Occipital lobe (tissue), 2 donors: Measurements from ENCODE around the gene CADM4. TPM values are rescaled to one million over a fixed set of nuclear protein-coding genes. Genes with fewer than 3 reads are reported as not detected.

Experiments
- DNase-seq: peaks from one replicate; lab custom pipeline; 2025; lab: John Stamatoyannopoulos, UW
- total RNA-seq: library from RNA; depleted of rRNA; stranded (reverse); fragments of >200 nt; gene quantifications from one replicate; pipeline ENCODE4 v1.2.3, GENCODE V29; 2014

The CADM4 gene
- total RNA-seq, 1 donor from 2014 or later: 98.4 TPM

DNA sequence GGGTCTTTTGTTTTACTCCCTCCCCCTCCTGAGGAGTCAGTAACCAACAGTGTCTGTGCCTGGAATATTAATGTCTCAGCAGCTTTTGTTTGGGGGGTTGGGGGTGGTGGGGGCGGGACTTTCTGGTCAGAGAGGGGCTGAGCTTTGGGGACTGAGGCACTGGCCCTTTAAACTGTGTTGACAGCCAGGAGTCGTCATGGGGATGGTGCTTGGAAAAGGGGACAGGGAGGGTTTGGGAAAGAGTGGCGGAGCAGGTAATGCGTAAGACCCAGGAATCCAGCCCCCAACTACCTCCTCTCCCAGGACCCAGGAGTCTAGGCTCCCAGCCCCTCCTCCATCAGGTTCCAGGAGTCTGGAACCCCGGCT, 5.2 kb downstream of the CADM4 start:
- DNase-seq: peak; percentile 25

DNA sequence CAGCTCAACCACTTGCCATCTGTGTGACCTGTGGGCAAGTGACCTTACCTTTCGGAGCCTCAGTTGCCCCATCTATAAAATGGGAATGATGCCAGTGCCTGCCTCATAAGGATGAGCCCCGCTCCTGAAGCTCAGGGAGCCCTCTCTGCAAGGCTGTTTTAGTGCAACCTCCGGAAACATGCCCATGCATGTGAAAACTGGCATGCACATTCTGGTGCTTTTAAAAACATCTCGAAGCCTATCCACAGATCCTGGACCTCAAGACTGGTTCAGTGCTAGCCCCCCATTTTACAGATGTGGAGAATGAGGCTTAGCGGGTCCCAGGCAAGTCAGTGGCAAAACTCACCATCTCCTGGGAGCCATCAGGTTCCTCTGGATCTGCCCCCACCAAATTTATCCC, 5.6 kb downstream of the CADM4 start:
- DNase-seq: no peak

DNA sequence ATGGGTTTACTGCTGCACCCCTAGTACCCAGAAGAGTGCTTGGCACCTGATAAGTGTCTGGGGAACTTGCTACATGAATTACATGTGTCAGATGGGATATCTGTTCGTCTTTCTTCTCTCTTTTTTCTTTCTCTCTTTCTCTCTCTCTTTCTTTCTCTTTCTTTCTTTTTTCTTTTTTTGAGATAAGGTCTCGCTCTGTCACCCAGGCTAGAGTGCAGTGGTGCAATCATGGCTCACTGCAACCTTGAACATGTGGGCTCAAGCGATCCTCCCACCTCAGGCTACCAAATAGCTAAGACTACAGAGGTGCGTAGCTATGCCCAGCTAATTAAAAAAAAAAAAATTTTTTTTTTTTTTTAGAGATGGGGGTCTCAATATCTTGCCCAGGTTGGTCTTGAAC, 6.1 kb downstream of the CADM4 start:
- DNase-seq: no peak

DNA sequence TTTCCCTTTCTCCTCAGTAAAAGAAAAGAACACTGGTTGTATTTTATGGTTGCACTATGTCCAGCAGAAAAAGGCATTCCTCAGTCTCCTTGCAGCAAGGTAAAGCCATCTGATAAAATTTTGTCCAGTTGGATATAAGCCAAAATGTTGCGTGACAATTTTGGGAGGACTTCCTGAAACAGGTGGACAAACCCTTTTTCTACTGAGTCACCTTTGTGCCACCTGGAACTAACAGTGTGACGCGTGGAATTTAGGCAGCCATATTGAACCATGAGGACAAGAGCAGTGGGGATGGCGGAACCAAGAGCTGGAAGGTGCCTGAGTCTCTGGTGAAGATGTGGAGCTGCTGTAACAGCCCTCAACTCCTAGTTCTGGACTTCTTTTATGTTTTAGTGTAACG, 8.2 kb downstream of the CADM4 start:
- no peak for DNase-seq

DNA sequence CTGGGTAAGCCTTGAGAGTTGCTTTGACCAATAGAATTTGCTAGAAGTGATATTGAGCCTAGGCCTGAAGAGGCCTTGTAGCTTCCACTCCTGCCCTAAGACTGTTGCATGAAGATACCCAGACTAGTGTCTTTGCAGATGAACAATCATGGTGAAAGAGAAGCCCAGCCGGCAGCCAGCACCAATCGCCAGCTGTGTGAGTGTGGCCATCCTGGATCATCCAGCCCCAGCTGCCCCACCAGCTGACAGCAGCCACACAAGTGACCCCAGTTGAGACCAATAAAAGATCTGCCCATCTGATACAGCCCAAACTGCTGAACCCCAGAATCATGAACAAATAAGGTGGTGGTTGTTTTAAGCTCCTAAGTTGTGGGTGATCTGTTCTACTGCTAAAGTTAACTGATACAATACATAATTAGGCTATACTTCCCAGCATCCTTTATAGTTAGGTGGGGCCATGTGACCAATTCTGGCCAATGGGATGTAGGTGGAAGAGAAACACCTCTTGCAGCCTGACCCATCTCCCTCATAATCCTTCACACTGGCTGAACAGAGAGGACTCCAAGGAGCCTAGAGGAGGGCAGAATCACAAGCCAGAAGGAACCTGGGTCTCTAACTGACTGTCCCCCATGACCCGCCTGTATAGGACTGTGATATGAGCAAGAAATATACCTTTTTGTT, 10.9 kb downstream of the CADM4 start:
- no peak for DNase-seq

DNA sequence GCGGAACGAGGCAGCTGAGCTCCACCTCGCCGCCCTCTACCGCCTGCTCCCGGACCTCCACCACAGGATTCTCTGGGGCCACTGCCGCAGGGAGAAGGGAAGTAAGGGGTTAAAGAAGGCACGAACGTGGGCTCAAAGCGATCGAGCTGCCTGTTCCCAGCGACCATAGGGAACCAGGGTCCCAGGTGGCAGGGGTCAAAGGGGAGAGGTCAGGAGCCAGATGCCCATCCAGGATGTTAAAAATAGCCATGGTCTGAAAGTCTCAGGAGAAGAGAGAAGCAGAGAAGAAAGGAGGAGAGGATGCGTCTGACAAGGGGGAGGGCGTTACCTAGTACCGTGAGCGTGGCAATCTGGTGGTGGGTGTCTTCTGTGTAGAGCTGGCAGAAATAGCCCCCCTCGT, 12.8 kb downstream of the CADM4 start:
- no peak for DNase-seq

DNA sequence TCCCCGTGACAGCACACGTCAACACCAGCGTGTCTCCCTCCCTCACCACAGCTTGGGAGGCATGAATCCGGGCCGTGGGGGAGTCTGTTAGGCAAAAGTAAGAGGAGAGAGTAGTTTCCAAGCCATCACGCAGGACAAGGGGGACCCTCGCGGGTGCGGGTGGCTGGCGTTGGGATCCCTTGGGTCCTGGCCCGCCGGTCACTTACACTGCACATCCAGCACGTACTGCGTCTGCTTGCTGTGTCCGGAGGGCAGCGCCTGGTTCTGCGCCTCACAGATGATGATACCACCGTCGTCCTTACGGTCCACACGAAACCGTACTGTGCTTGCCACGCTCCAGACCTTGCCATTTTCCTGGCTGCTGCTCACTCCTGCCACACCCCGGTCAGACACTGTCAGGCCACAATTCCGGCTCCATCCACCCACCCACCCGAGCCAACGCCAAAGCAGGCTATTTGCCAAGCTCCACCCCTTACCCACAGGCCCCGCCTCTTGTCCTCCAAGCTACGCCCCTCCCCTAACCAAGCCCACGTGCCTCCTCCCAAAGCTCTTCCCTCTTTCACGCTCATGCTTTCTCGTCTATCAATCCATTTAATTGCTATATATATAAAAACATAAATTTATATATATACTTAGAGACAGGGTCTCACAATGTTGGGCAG, 13.6 kb downstream of the CADM4 start:
- DNase-seq: no peak

DNA sequence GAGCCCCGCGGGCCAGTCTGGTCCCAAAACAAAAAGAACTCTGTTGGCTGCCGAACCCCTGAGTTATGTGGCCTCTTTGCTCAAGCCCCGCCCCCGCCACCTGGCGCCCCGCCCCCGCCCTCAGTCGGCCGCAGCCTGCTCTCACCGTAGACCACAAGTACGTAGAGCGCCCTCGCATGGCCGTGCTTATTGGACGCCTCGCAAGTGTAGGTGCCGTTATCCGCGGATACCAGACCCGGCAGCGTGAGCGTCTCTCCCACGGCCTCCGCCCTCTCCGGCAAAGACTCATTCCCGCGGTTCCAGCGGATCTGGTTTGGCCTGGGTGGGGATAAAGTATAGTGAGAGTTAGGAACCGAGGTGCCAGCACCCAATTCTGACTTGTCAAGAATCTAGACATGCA, 14.7 kb downstream of the CADM4 start:
- DNase-seq: peak; percentile 21

DNA sequence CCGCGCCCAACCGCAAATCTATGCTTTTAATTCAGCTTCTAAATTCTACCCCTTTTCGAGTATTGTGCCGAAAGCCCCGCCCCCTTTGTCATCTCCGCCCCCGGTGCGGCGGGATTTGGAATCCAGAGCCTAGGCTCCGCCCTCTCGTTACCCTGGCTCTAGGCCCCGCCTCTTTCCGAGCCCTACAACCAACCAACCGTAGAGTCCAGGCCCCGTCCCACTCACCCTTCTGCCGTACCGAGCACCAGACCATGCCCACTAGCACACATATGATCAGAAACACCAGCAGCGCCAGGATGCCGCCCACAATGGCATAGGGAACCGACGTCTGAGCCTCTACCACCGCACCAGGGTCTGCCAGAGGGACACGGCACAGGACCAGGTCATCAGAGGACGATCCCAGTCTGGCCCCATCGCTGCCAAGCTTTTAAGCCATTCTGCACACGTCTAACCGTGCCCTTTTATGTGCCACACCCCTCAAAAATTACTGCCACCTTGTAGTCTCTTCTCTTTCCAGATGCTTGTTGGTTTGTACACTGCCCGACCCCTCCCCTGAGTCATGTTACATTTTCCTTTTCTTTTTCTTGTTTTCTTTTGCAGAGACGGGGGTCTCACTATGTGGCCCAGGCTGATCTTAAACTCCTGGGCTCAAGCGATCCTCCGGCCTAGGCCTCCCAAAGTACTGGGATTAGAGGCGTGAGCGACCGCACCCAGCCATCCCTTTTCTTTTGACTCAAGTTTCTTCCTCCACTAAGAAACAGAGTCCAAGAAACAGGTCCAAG, 15.6 kb downstream of the CADM4 start:
- no peak for DNase-seq

DNA sequence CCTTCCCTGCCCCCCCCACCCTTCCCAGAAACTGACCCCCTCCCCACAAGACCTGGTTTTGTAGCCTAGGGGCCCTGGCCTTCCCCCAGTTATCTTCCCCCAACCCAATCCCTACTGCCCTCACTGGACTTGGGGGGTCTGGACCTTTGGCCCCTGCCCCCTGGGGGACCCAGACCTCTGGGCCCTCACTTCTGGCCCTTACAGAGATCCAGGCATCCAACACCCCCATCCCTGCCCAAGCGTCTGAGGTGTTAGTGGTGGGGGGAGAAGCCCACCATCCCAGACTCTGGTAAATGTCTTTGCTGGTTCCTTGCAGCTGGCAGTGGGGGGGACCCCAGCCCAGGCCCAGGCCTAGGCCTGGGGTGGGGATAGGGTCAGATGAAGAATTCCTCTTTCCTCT, 16.7 kb downstream of the CADM4 start:
- DNase-seq: no peak

DNA sequence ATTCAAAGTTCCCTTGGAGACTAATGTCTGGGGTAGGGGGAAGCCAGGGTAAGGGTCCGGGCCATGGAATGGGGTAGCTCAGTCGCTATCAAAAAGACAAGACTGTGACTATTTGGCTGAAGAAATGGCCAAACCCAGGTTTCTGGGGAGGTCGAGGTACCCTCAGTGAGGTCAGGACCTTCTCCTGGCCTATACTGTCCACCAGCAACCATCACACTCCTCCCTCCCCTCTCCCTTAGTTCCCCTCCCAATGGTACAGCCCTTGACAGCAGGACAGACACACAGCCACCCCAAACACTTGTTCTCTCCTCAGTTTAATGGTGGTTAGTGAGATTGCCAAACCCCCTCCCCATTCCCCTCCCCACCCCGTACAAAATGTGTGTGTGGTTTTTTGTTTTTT, 17.6 kb downstream of the CADM4 start:
- no peak for DNase-seq

DNA sequence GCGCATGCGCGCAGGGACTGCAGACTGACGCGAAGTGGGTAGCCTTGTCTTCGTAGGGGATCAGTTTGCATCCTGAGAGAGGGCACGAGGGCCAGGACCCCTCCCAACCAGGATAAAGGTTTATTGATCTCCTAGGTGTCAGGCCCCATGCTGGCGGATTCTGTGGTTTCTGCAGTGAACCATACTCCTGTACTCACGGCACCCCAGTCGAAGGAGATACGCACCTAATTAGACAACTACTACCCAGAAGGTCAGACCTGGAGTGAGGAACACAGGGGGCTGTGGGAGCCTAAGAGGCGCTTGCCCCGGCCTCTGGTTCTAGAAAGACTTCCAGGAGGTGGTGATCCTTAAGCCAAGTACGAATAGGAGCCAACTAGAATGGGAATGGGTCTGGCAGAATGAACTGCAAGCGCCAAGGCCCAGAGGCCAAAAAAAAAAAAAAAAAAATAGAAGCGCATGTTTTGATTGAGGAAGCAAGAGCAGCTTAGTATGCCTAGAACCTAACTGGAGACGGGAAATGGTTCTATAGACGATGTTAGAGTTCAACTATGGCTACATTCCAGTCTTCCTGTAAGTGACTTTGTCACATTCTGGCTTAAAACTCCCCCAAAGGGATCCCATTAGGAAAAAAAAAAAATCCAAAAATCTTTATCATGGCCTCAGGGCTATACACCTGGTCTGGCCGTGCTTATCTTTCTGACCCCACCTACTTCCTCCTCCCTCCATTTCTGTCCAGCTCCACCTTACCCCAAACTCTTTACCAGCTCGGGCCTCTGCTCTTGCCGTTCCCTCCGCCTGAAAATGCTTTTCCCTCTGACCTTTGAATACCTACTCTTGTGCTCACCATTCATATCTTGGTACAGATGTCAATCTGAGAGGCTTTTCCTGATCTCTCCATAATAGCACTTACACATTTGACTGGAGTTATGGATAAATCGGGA, 19.3 kb downstream of the CADM4 start:
- no peak for DNase-seq

DNA sequence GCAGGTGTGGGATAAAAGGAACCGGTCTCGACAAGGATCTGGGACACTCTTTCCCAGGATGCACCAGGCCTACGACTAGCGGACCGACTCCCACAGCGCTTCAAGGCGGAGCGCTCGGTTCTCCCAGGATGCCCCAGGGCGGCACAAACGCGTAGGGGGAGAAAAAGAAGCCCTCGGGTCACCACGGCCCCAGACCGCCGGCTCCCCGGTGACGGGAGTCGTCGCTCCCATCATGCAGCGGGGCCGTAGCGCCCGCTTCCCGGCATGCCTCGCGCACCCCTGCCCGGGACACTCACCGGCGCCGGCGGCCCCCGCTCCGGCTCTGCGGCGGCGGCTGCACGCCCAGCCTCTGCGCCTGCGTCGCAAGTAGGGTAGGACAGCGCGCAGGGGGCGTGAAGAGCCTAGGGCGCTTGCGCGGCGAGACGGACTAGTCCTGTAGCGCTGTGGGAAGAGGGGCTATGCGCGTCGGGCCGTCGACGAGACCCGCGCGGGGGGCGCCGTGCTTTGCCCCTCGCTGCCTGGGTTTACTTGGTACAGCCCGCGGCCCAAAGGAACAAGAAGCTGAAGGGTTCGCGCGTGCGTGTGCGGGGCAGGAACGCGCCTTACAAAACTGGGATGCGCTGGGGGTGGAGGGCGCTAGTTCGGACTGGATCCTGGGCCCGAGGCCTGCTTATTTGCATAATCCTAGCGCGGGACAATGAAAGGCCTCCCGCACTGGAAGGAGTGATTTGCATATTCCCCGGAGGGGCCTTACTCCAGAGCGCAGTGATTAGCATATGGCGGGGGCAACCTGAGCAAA, 20.2 kb downstream of the CADM4 start, which contains the start of gene ZNF428:
Gene ZNF428, minus strand, starts transcription at position 368 of the 799 bp plus-strand sequence. CDS start 5,325 bp downstream, outside the sequence.
- peak; percentile 93 for DNase-seq

DNA sequence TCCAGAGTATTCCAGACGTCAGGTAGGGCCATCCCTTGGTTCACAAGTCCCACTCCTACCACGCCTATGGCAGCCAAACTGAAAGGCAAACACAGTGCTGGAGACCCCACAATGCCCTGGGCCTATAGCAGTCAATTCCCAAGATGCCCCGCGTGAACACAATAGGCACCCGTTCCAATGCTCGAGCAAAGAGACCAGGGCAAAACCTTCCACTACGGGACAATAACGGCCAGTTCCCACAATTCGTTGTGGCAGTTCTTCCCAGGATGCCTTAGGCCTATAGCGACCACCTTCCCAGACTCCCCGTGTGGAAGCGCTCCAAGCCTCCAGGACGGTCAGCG, 20.8 kb downstream of the CADM4 start:
- no peak for DNase-seq

DNA sequence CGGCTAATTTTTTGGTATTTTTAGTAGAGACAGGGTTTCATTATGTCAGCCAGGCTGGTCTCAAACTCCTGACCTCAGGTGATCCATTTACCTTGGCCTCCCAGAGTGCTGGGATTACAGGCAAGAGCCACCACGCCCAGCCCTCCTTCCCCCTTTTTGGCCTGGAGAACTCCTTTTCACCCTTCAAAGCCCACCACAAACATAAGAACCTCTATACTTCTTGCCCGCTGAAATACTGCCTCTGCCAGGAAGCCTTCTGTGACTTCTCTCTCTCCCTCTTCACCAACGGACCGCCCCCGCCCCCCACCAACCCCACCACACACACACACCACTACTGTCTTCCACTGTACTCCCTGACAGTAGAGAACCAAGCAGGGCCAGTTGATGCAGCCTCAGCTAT, 22.7 kb downstream of the CADM4 start:
- no peak for DNase-seq

DNA sequence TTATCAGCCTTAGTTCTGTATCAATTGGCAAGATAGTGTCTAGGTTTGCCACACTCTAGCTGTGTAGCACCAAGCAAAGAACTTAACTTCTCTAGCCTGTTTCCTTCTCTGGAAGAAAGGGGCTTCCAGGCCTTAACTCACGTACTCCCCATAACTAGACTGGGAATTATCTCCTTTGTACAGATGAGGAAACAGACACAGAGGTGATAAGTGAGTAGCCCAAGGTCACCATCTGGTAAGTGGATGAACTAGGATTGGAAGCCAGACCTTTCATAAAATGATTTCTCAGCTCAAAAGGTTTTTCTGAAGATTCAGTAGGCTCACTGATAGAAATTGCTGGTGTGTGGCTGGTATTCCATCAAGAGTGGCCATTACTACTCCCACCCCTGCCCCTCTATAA, 23.3 kb downstream of the CADM4 start:
- DNase-seq: no peak

DNA sequence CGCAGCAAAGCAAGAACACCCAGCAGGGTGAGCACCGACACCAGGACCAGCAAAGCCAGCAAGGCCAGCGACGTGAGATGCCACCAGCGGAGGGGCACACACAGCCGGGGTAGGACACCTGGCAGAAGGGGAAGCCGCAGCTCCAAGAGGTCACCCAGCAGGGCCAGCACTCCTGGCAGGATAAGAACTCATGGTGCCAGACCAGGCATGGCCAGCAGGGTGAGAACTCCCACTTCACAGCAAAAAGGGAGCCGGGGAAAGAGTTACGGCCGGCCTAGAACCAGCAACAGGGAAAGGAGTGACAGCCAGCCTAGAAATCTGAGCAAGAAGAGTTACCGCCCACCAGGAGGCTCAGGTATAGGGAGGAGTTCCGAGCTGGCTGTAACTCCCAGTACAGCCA, 27.3 kb downstream of the CADM4 start:
- DNase-seq: no peak

DNA sequence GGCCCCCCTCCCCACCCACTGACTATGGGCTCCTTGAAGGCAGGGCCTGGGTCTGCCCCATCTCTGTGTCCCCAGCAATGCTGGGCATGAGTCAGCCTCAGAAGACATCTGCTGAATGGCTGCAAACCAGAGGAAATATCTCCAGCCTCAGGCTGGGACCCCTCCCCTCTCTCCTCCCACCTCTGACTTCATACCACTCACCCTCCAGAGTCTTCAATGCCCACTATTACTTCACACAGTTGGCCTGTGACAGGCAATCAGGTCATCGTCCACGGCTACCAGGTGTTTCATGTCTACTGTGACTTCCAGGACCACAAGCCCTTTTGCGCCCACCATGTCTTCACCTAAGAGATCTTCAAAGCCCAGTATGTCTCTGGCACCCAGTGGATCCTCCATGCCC, 27.9 kb downstream of the CADM4 start, which contains the start of gene SRRM5:
Gene SRRM5, plus strand, starts transcription at position 301 of the 400 bp plus-strand sequence. Its CDS starts 34 bp downstream, at position 335.
- DNase-seq: no peak

DNA sequence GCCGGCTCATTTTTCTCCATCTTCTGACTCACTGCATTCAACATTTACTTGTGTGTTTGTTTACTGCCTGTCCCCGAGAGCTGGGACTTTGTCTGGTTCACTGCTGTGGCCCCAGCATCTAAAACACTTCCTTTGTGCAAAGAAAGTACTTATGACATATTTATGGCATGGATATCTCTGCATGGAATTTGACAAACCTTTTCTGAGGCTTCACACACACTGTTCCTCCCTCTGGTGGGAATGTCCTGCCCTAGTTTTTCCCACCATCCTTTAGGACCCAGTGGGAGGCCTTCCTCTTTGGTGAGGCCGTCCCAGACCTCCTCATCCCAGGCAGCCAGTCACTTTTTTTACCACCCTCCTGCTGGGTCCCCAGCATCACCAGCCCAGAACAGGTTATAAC, 29.2 kb downstream of the CADM4 start:
- no peak for DNase-seq

DNA sequence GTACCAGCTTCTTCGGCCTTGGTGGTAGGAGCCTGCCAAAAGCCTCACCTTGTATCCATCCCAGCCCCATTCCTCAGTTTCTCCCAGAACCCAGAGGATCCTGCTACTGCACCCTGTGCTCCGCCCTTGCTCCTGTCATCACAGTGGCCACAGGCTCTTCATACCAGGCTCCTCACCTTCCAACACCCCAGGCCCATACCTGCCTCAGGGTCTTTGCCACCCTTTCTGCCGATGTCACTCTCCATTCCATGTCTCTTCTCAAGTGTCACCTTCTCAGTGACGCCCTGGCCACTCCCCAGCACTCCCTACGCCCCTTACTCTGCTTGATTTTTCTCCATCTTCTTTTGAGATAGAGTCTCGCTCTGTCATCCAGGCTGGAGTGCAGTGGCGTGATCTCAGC, 29.8 kb downstream of the CADM4 start:
- no peak for DNase-seq
